IMR-90 (cell line): Measurements from ENCODE around the gene LAPTM5. TPM values are rescaled to one million over a fixed set of nuclear protein-coding genes. Genes with fewer than 3 reads are reported as not detected.

Experiments
- ATAC-seq: fragments of 200-7000 bp; cut with Tn5 transposase; 2 replicates; pipeline ENCODE4 v1.9.1; 2020; ENCODE audit warnings: low read depth, mild to moderate bottlenecking, moderate library complexity
- BruUV-seq: library from RNA; stranded (reverse); fragments of 400-500 nt; replicated peaks from 2 replicates; lab custom pipeline; 2021; lab: Mats Ljungman, UMichigan
- CTCF ChIA-PET: fragments of 300-600 bp; formaldehyde crosslinking; extraction: SDS; loops from one replicate; lab custom pipeline; 2021; ENCODE audit warnings: antibody characterized with exemption; lab: Yijun Ruan, JAX
- POLR2A ChIA-PET: fragments of 300-600 bp; sonication (Branson Sonifier 250); formaldehyde crosslinking; loops from one replicate; lab custom pipeline; 2022; ENCODE audit warnings: antibody characterized with exemption; ENCODE audit not compliant: unreplicated experiment; lab: Charles Lee
- DNase-seq: peaks from one replicate; pipeline ENCODE4 v3.0.0; 2013
- H2AFZ ChIP-seq: replicated peaks from 2 replicates; pipeline ENCODE3; 2013; ENCODE audit warnings: low read length, mild to moderate bottlenecking; ENCODE audit not compliant: poor library complexity
- H2AK5ac ChIP-seq: 2 replicates; pipeline ENCODE4 v1.6.1; 2013; ENCODE audit warnings: low read depth, low read length, inconsistent platforms
- H2AK9ac ChIP-seq: replicated peaks from 2 replicates; pipeline ENCODE3; 2013; ENCODE audit warnings: mild to moderate bottlenecking, low read depth, low read length, moderate library complexity; ENCODE audit not compliant: poor library complexity
- H2BK120ac ChIP-seq: 2 replicates; pipeline ENCODE4 v1.6.1; 2013; ENCODE audit warnings: low read depth, low read length, inconsistent platforms
- H2BK15ac ChIP-seq: 3 replicates; pipeline ENCODE4 v1.6.1; 2013; ENCODE audit warnings: low read depth, low read length, inconsistent platforms
- H2BK20ac ChIP-seq: 2 replicates; pipeline ENCODE4 v1.6.1; 2013; ENCODE audit warnings: low read depth, mild to moderate bottlenecking, inconsistent platforms, low read length, moderate library complexity
- H2BK5ac ChIP-seq: 2 replicates; pipeline ENCODE4 v1.6.1; 2013; ENCODE audit warnings: mild to moderate bottlenecking, low read depth, low read length, inconsistent platforms; ENCODE audit not compliant: poor library complexity, severe bottlenecking
- H3K14ac ChIP-seq: replicated peaks from 2 replicates; pipeline ENCODE4 v1.6.1; 2013; ENCODE audit warnings: low read depth, low read length, inconsistent platforms
- H3K18ac ChIP-seq: 2 replicates; pipeline ENCODE4 v1.6.1; 2013; ENCODE audit warnings: low read depth, low read length, control low read depth
- H3K23ac ChIP-seq: 2 replicates; pipeline ENCODE4 v1.6.1; 2013; ENCODE audit warnings: low read depth, low read length, inconsistent platforms
- H3K27ac ChIP-seq: 2 replicates; pipeline ENCODE4 v1.5.1; 2013; ENCODE audit warnings: mild to moderate bottlenecking, control low read depth, low read length; ENCODE audit not compliant: insufficient read depth
- H3K27me3 ChIP-seq: 2 replicates; pipeline ENCODE4 v1.6.1; 2013; ENCODE audit warnings: low read length; ENCODE audit not compliant: control insufficient read depth, insufficient read depth
- H3K36me3 ChIP-seq: 2 replicates; pipeline ENCODE4 v1.6.1; 2013; ENCODE audit warnings: low read length, mixed read lengths; ENCODE audit not compliant: control insufficient read depth, insufficient read depth
- H3K4ac ChIP-seq: 2 replicates; pipeline ENCODE4 v1.6.1; 2013; ENCODE audit warnings: low read depth, low read length, inconsistent platforms
- H3K4me1 ChIP-seq: 2 replicates; pipeline ENCODE4 v1.6.1; 2013; ENCODE audit warnings: low read length, mixed read lengths; ENCODE audit not compliant: control insufficient read depth, insufficient read depth
- H3K4me2 ChIP-seq: 2 replicates; pipeline ENCODE4 v1.6.1; 2013; ENCODE audit warnings: low read depth, mild to moderate bottlenecking, control low read depth, low read length, moderate library complexity
- H3K4me3 ChIP-seq: 2 replicates; pipeline ENCODE4 v1.5.1; 2013; ENCODE audit warnings: low read depth, mild to moderate bottlenecking, control low read depth, low read length, moderate library complexity; ENCODE audit not compliant: insufficient read depth
- H3K56ac ChIP-seq: 2 replicates; pipeline ENCODE4 v1.6.1; 2013; ENCODE audit warnings: low read length, inconsistent platforms; ENCODE audit not compliant: insufficient read depth; ENCODE audit errors: extremely low read depth
- H3K79me1 ChIP-seq, 2 experiments: 2 replicates each; pipeline ENCODE4 v1.6.1; 2013; ENCODE audit warnings: low read length in 2 of 2, inconsistent platforms in 1 of 2, low read depth in 1 of 2
- H3K9ac ChIP-seq: 2 replicates; pipeline ENCODE4 v1.6.1; 2013; ENCODE audit warnings: low read depth, low read length, control low read depth
- H3K9me1 ChIP-seq: 2 replicates; pipeline ENCODE4 v1.6.1; 2013; ENCODE audit warnings: low read length, inconsistent platforms; ENCODE audit not compliant: insufficient read depth
- H3K9me3 ChIP-seq: 2 replicates; pipeline ENCODE4 v1.6.1; 2013; ENCODE audit warnings: low read length; ENCODE audit not compliant: control insufficient read depth, insufficient read depth
- H4K20me1 ChIP-seq: 2 replicates; pipeline ENCODE4 v1.6.1; 2013; ENCODE audit warnings: low read length, inconsistent platforms; ENCODE audit not compliant: insufficient read depth
- H4K5ac ChIP-seq: 2 replicates; pipeline ENCODE4 v1.6.1; 2013; ENCODE audit warnings: mild to moderate bottlenecking, low read depth, low read length, control low read depth
- H4K8ac ChIP-seq, 2 experiments: 2 replicates each; pipeline ENCODE4 v1.6.1; 2013; ENCODE audit warnings: low read depth in 2 of 2, low read length in 2 of 2, control low read depth in 1 of 2, inconsistent platforms in 1 of 2
- H4K91ac ChIP-seq: 2 replicates; pipeline ENCODE4 v1.6.1; 2013; ENCODE audit warnings: low read depth, low read length, inconsistent platforms; ENCODE audit not compliant: insufficient read depth
- BHLHE40 ChIP-seq: fragments of 150-350 bp; IDR thresholded peaks from 2 replicates; pipeline ENCODE4 v1.6.1; 2016; ENCODE audit warnings: mild to moderate bottlenecking, low read depth, low read length
- CHD1 ChIP-seq: IDR thresholded peaks from 2 replicates; pipeline ENCODE4 v1.6.1; 2012; ENCODE audit warnings: low read depth, low read length, improper control_type of control experiment
- MAZ ChIP-seq: IDR thresholded peaks from 2 replicates; pipeline ENCODE4 v1.6.1; 2012; ENCODE audit warnings: low read depth, mild to moderate bottlenecking, low read length, improper control_type of control experiment, moderate library complexity, borderline replicate concordance
- MXI1 ChIP-seq: IDR thresholded peaks from 2 replicates; pipeline ENCODE4 v1.6.1; 2012; ENCODE audit warnings: low read depth, mild to moderate bottlenecking, low read length, moderate library complexity, borderline replicate concordance
- POLR2A ChIP-seq: IDR thresholded peaks from 2 replicates; pipeline ENCODE4 v1.6.1; 2012; ENCODE audit warnings: mild to moderate bottlenecking, low read depth, low read length
- RAD21 ChIP-seq: IDR thresholded peaks from 2 replicates; pipeline ENCODE4 v1.6.1; 2012; ENCODE audit warnings: low read length, improper control_type of control experiment
- RCOR1 ChIP-seq: IDR thresholded peaks from 2 replicates; pipeline ENCODE4 v1.6.1; 2012; ENCODE audit warnings: mild to moderate bottlenecking, low read length, improper control_type of control experiment; ENCODE audit not compliant: insufficient replicate concordance
- SMC3 ChIP-seq: fragments of 150-350 bp; IDR thresholded peaks from 2 replicates; pipeline ENCODE4 v1.6.1; 2016; ENCODE audit warnings: low read depth, mild to moderate bottlenecking, antibody characterized with exemption, low read length, moderate library complexity
- WGBS, 2 experiments: methylation state at CpG; one replicate each; pipeline versions ENCODE4 v1.1.5 to v1.1.7; 2013; ENCODE audit warnings: missing lambda C conversion rate in 2 of 2; ENCODE audit not compliant: insufficient read length in 1 of 2; ENCODE audit errors: extremely low coverage in 2 of 2; 5-methylcytosine and 5-hydroxymethylcytosine counted together
- dilution Hi-C: fragments of 300-500 bp; cut with HindIII; formaldehyde crosslinking; loops from one replicate; pipeline ENCODE4 v1.14.3; 2018; ENCODE audit warnings: low sequenced_read_pairs; ENCODE audit not compliant: unreplicated experiment
- in situ Hi-C: fragments of 300-500 bp; cut with MboI; formaldehyde crosslinking; loops from 3 replicates; pipeline ENCODE4 v1.14.3; 2019; ENCODE audit warnings: low sequenced_read_pairs, inconsistent platforms, mixed read lengths
- intact Hi-C: fragments of 100-400 bp; cut with micrococcal nuclease; formaldehyde crosslinking; loops from 2 replicates; pipeline ENCODE4 v1.10.0; 2022
- polyA plus RNA-seq, 3 experiments: library from polyadenylated mRNA; depleted of rRNA; stranded (reverse); fragments of >200 nt; gene quantifications; 2 replicates each; pipeline ENCODE4 v1.2.3, GENCODE V29; 2012; ENCODE audit warnings: low replicate concordance in 1 of 3
- total RNA-seq: library from RNA; depleted of rRNA; stranded (reverse); fragments of >200 nt; gene quantifications from 2 replicates; pipeline ENCODE4 v1.2.3, GENCODE V29; 2012
- TF ChIP-seq, protein P1 (sequence below): fragments of 150-350 bp; IDR thresholded peaks from 2 replicates; pipeline ENCODE4 v1.6.1; 2017; ENCODE audit warnings: mild to moderate bottlenecking, antibody characterized with exemption, low read length, low read depth
- TF ChIP-seq, protein P2 (sequence below): fragments of 150-350 bp; IDR thresholded peaks from 2 replicates; pipeline ENCODE4 v1.6.1; 2016; ENCODE audit warnings: low read depth, mild to moderate bottlenecking, low read length, moderate library complexity, borderline replicate concordance
- TF ChIP-seq, protein P3 (sequence below): conservative IDR thresholded peaks from 2 replicates; pipeline ENCODE4 v1.5.1; 2012; ENCODE audit warnings: mild to moderate bottlenecking, low read depth, low read length, improper control_type of control experiment

Gene LAPTM5
- total and polyA plus RNA-seq, 2 of the 4 experiments (the other 2 are of a cell fraction), result 0.09 TPM; not detected in 1

DNA sequence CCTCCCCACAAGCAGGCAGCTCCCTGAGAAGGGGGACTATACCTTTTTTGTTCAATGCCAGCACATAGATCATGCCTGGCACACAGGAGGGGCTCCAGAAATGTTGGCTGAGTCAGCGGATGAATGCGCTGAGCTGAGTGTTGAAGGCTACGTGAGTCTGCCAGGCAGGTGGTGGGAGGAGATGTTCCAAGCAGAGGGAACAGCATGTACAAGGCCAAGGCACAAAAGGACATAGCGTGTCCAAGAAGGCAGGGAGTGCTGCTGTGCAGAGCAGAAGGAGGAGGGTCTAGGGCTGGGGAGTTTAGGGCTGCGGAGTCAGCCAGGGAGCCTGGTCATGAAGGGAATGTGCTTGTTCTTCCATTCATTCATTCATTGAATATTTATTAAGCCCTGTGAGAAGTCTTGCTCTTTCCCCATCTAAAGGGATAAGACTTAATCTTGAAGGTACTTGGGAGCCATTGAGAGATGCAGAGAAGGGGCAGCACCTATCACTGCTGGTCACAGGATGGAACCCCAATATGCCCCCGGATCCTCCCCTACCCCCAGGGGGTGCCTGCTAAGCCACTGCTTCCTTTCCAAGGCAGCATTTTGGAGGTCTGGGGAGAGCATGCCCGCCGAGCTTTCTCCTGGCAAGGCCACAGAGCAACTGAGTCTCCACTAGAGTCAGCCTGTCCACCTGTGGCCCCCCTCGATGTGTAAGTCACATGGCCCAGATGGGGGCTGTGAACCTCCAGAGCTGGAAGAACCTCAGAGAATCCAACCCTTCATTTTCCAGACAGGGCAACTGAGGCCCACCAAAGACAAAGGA, 31.2 kb upstream of the LAPTM5 start (continued):
- no peak for TF ChIP-seq SMC3

DNA sequence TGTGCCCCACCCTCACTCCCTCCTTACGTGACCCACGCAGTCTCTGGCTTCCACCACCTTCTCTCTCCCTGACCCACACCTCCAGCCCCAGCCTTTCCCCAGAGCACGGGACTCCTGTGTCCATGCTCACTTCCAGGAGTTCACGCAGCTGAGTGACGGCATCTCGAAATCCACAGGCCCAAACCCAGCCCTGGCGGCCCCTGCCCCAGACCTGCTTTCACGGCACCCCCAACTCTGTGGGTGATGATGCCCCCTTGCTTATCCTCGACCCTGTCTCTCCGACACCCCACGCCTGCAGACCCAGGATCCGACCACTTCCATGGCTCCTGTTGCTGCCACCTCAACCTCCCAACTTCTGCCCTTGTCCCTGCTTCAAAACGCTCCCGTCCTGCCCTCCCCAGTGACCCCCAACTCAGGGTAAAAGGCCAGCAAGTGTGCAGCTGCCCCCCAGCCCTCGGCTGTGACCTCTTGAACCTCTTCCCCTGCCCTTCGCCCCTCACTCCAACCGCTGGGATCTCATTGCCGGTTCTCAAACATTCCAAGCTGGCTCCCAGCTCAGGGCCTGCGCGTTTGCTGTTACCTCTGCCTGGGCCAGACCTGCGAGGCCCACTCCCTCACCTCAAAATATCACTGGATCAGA, 30.4 kb upstream of the LAPTM5 start:
- Histone ChIP-seq H2BK5ac (no peak overlapping the region), H3K27me3 (peaks cover 23% of the 10 kb centered on the region), H3K23ac (no peak overlapping the region), H4K20me1 (no peaks in the 10 kb centered on the region; the same call in 1 of the 2 replicates), H2AK9ac (no peak overlapping the region), H2AFZ (no peak overlapping the region), H4K8ac (no peak overlapping the region), H2BK120ac (no peak overlapping the region), H3K56ac (no peak overlapping the region), H3K27ac (no peak overlapping the region), H3K18ac (no peak overlapping the region), H3K9me1 (no peaks in the 10 kb centered on the region; the same call in 1 of the 2 replicates), H2BK15ac (no peak overlapping the region), H3K36me3 (no peaks in the 10 kb centered on the region), H3K79me1 (no peaks in the 10 kb centered on the region), H3K4me3 (no peak overlapping the region), H3K9ac (no peak overlapping the region), H3K14ac (no peak overlapping the region), H4K5ac (no peak overlapping the region), H2AK5ac (no peak overlapping the region), H3K4me2 (no peak overlapping the region), H3K4ac (no peak overlapping the region), H3K9me3 (peaks cover 4% of the 10 kb centered on the region), H4K91ac (no peak overlapping the region), H2BK20ac (no peak overlapping the region), H3K4me1 (no peaks in the 10 kb centered on the region)
- in situ Hi-C loops (no loop called here), dilution Hi-C loops (no loop called here), intact Hi-C loops (no loop called here)
- ATAC-seq, result no peak
- DNase-seq, result no peak
- WGBS, 2 experiments, result 66% methylated on average over 13 of the region's 21 CpGs; no CpG with 5 or more reads in 1 of the 2 experiments
- no TSS peak for BruUV-seq
- ChIA-PET POLR2A (no interaction called here), CTCF (interaction anchor here (1.0 kb wide), 1 partner anchor 8 kb away, joined by 3 read pairs; no protein-coding TSS in a partner anchor)
- no peak for TF ChIP-seq BHLHE40
- TF ChIP-seq, protein P1, sequence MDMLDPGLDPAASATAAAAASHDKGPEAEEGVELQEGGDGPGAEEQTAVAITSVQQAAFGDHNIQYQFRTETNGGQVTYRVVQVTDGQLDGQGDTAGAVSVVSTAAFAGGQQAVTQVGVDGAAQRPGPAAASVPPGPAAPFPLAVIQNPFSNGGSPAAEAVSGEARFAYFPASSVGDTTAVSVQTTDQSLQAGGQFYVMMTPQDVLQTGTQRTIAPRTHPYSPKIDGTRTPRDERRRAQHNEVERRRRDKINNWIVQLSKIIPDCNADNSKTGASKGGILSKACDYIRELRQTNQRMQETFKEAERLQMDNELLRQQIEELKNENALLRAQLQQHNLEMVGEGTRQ, result no peak
- TF ChIP-seq MXI1, result no peak
- no peak for TF ChIP-seq RAD21
- TF ChIP-seq, protein P2, sequence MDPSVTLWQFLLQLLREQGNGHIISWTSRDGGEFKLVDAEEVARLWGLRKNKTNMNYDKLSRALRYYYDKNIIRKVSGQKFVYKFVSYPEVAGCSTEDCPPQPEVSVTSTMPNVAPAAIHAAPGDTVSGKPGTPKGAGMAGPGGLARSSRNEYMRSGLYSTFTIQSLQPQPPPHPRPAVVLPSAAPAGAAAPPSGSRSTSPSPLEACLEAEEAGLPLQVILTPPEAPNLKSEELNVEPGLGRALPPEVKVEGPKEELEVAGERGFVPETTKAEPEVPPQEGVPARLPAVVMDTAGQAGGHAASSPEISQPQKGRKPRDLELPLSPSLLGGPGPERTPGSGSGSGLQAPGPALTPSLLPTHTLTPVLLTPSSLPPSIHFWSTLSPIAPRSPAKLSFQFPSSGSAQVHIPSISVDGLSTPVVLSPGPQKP, result no peak
- TF ChIP-seq CHD1, result no peak
- TF ChIP-seq, protein P3, sequence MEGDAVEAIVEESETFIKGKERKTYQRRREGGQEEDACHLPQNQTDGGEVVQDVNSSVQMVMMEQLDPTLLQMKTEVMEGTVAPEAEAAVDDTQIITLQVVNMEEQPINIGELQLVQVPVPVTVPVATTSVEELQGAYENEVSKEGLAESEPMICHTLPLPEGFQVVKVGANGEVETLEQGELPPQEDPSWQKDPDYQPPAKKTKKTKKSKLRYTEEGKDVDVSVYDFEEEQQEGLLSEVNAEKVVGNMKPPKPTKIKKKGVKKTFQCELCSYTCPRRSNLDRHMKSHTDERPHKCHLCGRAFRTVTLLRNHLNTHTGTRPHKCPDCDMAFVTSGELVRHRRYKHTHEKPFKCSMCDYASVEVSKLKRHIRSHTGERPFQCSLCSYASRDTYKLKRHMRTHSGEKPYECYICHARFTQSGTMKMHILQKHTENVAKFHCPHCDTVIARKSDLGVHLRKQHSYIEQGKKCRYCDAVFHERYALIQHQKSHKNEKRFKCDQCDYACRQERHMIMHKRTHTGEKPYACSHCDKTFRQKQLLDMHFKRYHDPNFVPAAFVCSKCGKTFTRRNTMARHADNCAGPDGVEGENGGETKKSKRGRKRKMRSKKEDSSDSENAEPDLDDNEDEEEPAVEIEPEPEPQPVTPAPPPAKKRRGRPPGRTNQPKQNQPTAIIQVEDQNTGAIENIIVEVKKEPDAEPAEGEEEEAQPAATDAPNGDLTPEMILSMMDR, result no peak
- no peak for TF ChIP-seq SMC3
- no peak for TF ChIP-seq POLR2A
- no peak for TF ChIP-seq RCOR1
- no peak for TF ChIP-seq MAZ
